GM23338 (cell line): ENCODE data around the gene TSR3.

ENCODE experiments used
- CREB1 ChIP-seq: fragments of 250-450 bp; sonication (Bioruptor Pico); IDR thresholded peaks from 2 replicates; pipeline ENCODE4 v1.5.0; 2020; ENCODE audit warnings: low read depth, mild to moderate bottlenecking, moderate library complexity
- EZH2 ChIP-seq: fragments of 200-600 bp; sonication (generic); IDR thresholded peaks from one replicate; pipeline ENCODE4 v1.8.0; 2017; ENCODE audit warnings: antibody characterized with exemption, mild to moderate bottlenecking, low read depth; ENCODE audit not compliant: unreplicated experiment
- EZH2phosphoT487 ChIP-seq: fragments of 200-600 bp; sonication (generic); IDR thresholded peaks from one replicate; pipeline ENCODE4 v1.8.1; 2018; ENCODE audit warnings: antibody characterized with exemption; ENCODE audit not compliant: unreplicated experiment
- JUNB ChIP-seq: IDR thresholded peaks from one replicate; pipeline ENCODE4 v1.6.1; 2016; ENCODE audit warnings: antibody characterized with exemption; ENCODE audit not compliant: unreplicated experiment
- NANOG ChIP-seq: IDR thresholded peaks from 2 replicates; pipeline ENCODE4 v1.6.1; 2016; ENCODE audit warnings: antibody characterized with exemption, borderline replicate concordance
- POLR2AphosphoS5 ChIP-seq: IDR thresholded peaks from 2 replicates; pipeline ENCODE4 v1.6.1; 2016; ENCODE audit warnings: antibody characterized with exemption, low read depth
- STAT1 ChIP-seq: IDR thresholded peaks from one replicate; pipeline ENCODE4 v1.6.1; 2016; ENCODE audit warnings: antibody characterized with exemption; ENCODE audit not compliant: unreplicated experiment
- ZNF114 ChIP-seq: fragments of 250-450 bp; sonication (Bioruptor Pico); IDR thresholded peaks from 2 replicates; pipeline ENCODE4 v1.5.0; 2020; ENCODE audit warnings: mild to moderate bottlenecking, moderate library complexity
- TF ChIP-seq, protein P1 (sequence below), 2 experiments: fragments of 200-600 bp in 1 of 2; sonication (generic) in 1 of 2; conservative IDR thresholded peaks; 2 replicates each; pipeline versions ENCODE4 v1.5.1 to v1.6.1; 2016 to 2017; ENCODE audit warnings: antibody characterized with exemption in 2 of 2, low read depth in 2 of 2, mild to moderate bottlenecking in 2 of 2, moderate library complexity in 1 of 2
- TF ChIP-seq, protein P2 (sequence below): IDR thresholded peaks from one replicate; pipeline ENCODE4 v1.6.1; 2018; ENCODE audit warnings: antibody characterized with exemption; ENCODE audit not compliant: unreplicated experiment
- TF ChIP-seq, protein P3 (sequence below): IDR thresholded peaks from 2 replicates; pipeline ENCODE4 v1.6.1; 2016; ENCODE audit warnings: antibody characterized with exemption

DNA sequence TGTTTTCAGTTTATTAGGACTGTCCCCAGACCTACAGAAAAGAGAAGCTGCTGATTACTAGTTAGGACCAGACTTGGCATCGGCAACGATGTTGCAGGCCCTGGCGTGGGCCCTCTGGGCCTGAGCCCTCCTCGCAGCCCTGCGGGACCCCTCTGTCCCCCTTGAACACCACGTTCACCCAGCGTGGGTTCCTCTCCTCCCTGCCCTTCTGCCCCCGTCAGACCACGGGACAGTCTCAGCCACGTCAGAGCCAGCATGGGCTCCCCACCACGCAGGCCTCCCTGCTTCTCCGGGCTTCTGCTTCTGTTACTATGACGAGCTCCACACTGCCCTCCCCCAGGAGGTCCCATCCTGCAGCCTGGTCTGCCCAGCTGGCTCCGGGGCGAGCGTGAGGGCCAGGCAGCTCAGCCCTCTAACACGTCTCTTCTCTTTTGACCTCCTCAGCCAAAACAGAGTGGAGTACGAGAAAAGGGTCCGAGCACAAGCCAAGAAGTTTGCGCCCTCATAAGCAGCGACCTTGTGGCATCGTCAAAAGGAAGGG lies 27.3 kb downstream of the TSR3 start:
- TF ChIP-seq, protein P1, sequence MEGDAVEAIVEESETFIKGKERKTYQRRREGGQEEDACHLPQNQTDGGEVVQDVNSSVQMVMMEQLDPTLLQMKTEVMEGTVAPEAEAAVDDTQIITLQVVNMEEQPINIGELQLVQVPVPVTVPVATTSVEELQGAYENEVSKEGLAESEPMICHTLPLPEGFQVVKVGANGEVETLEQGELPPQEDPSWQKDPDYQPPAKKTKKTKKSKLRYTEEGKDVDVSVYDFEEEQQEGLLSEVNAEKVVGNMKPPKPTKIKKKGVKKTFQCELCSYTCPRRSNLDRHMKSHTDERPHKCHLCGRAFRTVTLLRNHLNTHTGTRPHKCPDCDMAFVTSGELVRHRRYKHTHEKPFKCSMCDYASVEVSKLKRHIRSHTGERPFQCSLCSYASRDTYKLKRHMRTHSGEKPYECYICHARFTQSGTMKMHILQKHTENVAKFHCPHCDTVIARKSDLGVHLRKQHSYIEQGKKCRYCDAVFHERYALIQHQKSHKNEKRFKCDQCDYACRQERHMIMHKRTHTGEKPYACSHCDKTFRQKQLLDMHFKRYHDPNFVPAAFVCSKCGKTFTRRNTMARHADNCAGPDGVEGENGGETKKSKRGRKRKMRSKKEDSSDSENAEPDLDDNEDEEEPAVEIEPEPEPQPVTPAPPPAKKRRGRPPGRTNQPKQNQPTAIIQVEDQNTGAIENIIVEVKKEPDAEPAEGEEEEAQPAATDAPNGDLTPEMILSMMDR (conservative IDR thresholded peaks at IDR 0.05; ENCODE audit: low read depth in 2 of 2) = no peak
- TF ChIP-seq EZH2 (no peak), STAT1 (no peak), EZH2phosphoT487 (no peak), POLR2AphosphoS5 (no peak; the same call in 1 of the 2 replicates), NANOG (no peak), ZNF114 (CRISPR knock-in tag) (no peak), CREB1 (no peak), JUNB (no peak)
- TF ChIP-seq, protein P2, sequence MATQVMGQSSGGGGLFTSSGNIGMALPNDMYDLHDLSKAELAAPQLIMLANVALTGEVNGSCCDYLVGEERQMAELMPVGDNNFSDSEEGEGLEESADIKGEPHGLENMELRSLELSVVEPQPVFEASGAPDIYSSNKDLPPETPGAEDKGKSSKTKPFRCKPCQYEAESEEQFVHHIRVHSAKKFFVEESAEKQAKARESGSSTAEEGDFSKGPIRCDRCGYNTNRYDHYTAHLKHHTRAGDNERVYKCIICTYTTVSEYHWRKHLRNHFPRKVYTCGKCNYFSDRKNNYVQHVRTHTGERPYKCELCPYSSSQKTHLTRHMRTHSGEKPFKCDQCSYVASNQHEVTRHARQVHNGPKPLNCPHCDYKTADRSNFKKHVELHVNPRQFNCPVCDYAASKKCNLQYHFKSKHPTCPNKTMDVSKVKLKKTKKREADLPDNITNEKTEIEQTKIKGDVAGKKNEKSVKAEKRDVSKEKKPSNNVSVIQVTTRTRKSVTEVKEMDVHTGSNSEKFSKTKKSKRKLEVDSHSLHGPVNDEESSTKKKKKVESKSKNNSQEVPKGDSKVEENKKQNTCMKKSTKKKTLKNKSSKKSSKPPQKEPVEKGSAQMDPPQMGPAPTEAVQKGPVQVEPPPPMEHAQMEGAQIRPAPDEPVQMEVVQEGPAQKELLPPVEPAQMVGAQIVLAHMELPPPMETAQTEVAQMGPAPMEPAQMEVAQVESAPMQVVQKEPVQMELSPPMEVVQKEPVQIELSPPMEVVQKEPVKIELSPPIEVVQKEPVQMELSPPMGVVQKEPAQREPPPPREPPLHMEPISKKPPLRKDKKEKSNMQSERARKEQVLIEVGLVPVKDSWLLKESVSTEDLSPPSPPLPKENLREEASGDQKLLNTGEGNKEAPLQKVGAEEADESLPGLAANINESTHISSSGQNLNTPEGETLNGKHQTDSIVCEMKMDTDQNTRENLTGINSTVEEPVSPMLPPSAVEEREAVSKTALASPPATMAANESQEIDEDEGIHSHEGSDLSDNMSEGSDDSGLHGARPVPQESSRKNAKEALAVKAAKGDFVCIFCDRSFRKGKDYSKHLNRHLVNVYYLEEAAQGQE = no peak
- TF ChIP-seq, protein P3, sequence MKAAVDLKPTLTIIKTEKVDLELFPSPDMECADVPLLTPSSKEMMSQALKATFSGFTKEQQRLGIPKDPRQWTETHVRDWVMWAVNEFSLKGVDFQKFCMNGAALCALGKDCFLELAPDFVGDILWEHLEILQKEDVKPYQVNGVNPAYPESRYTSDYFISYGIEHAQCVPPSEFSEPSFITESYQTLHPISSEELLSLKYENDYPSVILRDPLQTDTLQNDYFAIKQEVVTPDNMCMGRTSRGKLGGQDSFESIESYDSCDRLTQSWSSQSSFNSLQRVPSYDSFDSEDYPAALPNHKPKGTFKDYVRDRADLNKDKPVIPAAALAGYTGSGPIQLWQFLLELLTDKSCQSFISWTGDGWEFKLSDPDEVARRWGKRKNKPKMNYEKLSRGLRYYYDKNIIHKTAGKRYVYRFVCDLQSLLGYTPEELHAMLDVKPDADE = no peak
